BJ (cell line): ENCODE measurements around the gene SERPINA9. TPM values are rescaled to one million over a fixed set of nuclear protein-coding genes. Genes with fewer than 3 reads are reported as not detected.

ENCODE experiments used
- CTCF ChIA-PET: fragments of 350-600 bp; formaldehyde crosslinking; extraction: SDS; loops from one replicate; lab custom pipeline; 2021; ENCODE audit warnings: antibody characterized with exemption, inconsistent platforms; lab: Yijun Ruan, JAX
- POLR2A ChIA-PET: fragments of 300-600 bp; sonication (Branson Sonifier 250); formaldehyde crosslinking; extraction: SDS; loops from one replicate; lab custom pipeline; 2021; ENCODE audit warnings: antibody characterized with exemption; lab: Charles Lee
- DNase-seq: peaks from one replicate; pipeline ENCODE4 v3.0.0-alpha.2; 2011; ENCODE audit warnings: low read depth
- H3K27me3 ChIP-seq: 2 replicates; pipeline ENCODE4 v1.6.0; 2011; ENCODE audit warnings: low read length; ENCODE audit not compliant: control insufficient read depth, insufficient read depth
- H3K36me3 ChIP-seq: 2 replicates; pipeline ENCODE4 v1.5.1; 2011; ENCODE audit warnings: low read length; ENCODE audit not compliant: control insufficient read depth, insufficient read depth
- H3K4me3 ChIP-seq: 2 replicates; pipeline ENCODE4 v1.5.1; 2011; ENCODE audit warnings: low read depth, mild to moderate bottlenecking, control low read depth, low read length
- CTCF ChIP-seq: IDR thresholded peaks from 2 replicates; pipeline ENCODE4 v1.5.1; 2011; ENCODE audit warnings: low read depth, mild to moderate bottlenecking, control low read depth, inconsistent platforms, low read length, moderate library complexity; ENCODE audit not compliant: insufficient read depth
- polyA plus RNA-seq: library from polyadenylated mRNA; depleted of rRNA; stranded (reverse); fragments of >200 nt; gene quantifications from 2 replicates; pipeline ENCODE4 v1.2.3, GENCODE V29; 2011

SERPINA9 gene
- polyA plus RNA-seq, 1 experiment: 0.12 TPM

GRCh38 chr14:94448071-94448808, 27.8 kb downstream of the SERPINA9 start:
- H3K36me3 ChIP-seq: no peaks in the 10 kb centered on the region
- ChIA-PET POLR2A (no interaction called here), CTCF (interaction anchor here (0.9 kb wide), 1 partner anchor 14 kb away, joined by 3 read pairs; no protein-coding TSS in a partner anchor)
- no peak for DNase-seq
- no peaks in the 10 kb centered on the region for H3K27me3 ChIP-seq
- TF ChIP-seq CTCF: no peak
- H3K4me3 ChIP-seq: no peak overlapping the region

GRCh38 chr14:94447206-94447605, 28.8 kb downstream of the SERPINA9 start:
- no peaks in the 10 kb centered on the region for H3K27me3 ChIP-seq
- no peaks in the 10 kb centered on the region for H3K36me3 ChIP-seq
- DNase-seq: no peak
- POLR2A ChIA-PET: no interaction called here
- CTCF ChIA-PET: interaction anchor here (0.7 kb wide), 1 partner anchor 13 kb away, joined by 3 read pairs; no protein-coding TSS in a partner anchor
- H3K4me3 ChIP-seq: no peak overlapping the region
- no peak for TF ChIP-seq CTCF

- H3K36me3 ChIP-seq: no peaks in the 10 kb centered on the region
- ChIA-PET CTCF (interaction anchor here (1.7 kb wide), 1 partner anchor 13 kb away, joined by 3 read pairs; no protein-coding TSS in a partner anchor), POLR2A (no interaction called here)
- no peaks in the 10 kb centered on the region for H3K27me3 ChIP-seq
- H3K4me3 ChIP-seq: no peak overlapping the region
- TF ChIP-seq CTCF: no peak
- DNase-seq: no peak
Measured at GRCh38 chr14:94446126-94446525, 29.9 kb downstream of the SERPINA9 start.

- ChIA-PET CTCF (interaction anchor here (1.7 kb wide), 1 partner anchor 12 kb away, joined by 3 read pairs; no protein-coding TSS in a partner anchor), POLR2A (no interaction called here)
- H3K36me3 ChIP-seq: no peaks in the 10 kb centered on the region
- TF ChIP-seq CTCF: no peak
- no peak overlapping the region for H3K4me3 ChIP-seq
- H3K27me3 ChIP-seq: no peaks in the 10 kb centered on the region
- no peak for DNase-seq
Measured at GRCh38 chr14:94445003-94445402, 31.0 kb downstream of the SERPINA9 start.

- ChIA-PET POLR2A (no interaction called here), CTCF (no interaction called here)
- no peaks in the 10 kb centered on the region for H3K27me3 ChIP-seq
- no peak overlapping the region for H3K4me3 ChIP-seq
- no peak for TF ChIP-seq CTCF
- DNase-seq: no peak
- no peaks in the 10 kb centered on the region for H3K36me3 ChIP-seq
Measured at GRCh38 chr14:94441531-94442205, 34.3 kb downstream of the SERPINA9 start.
